Cardiac muscle cell (in vitro differentiated cells and primary cell): ENCODE data around the gene EXOC4. TPM values are rescaled to one million over a fixed set of nuclear protein-coding genes. Genes with fewer than 3 reads are reported as not detected.

ENCODE experiments used
- DNase-seq, 2 donors: peaks; one replicate each; pipeline versions ENCODE4 v3.0.0 to v3.0.0-alpha.2; 2010 to 2017; ENCODE audit warnings: low read depth in 1 of 2, low spot score in 1 of 2
- H3K27ac ChIP-seq: fragments of 200-600 bp; sonication (generic); 2 replicates; pipeline ENCODE4 v1.5.1; 2016
- H3K27me3 ChIP-seq: fragments of 200-600 bp; sonication (generic); 2 replicates; pipeline ENCODE4 v1.6.0; 2016; ENCODE audit warnings: control low read depth
- H3K36me3 ChIP-seq: fragments of 200-600 bp; sonication (generic); 2 replicates; pipeline ENCODE4 v1.5.1; 2016; ENCODE audit warnings: control low read depth
- H3K4me1 ChIP-seq: fragments of 200-600 bp; sonication (generic); 2 replicates; pipeline ENCODE4 v1.8.1; 2017; ENCODE audit warnings: low read depth, mild to moderate bottlenecking, mixed run types
- H3K4me3 ChIP-seq: fragments of 200-600 bp; sonication (generic); 2 replicates; pipeline ENCODE4 v1.5.1; 2016; ENCODE audit warnings: mild to moderate bottlenecking
- H3K9me3 ChIP-seq: fragments of 200-600 bp; sonication (generic); 2 replicates; pipeline ENCODE4 v1.5.1; 2017; ENCODE audit warnings: low read depth, mild to moderate bottlenecking, control low read depth
- polyA plus RNA-seq: library from polyadenylated mRNA; unstranded; fragments of >200 nt; fragmentation: Nextera tagmentation; extraction: Ambion mirVana; gene quantifications from 2 replicates; pipeline ENCODE4 v1.2.1, GENCODE V29; 2016
- total RNA-seq: library from RNA; depleted of rRNA; stranded (reverse); fragments of >200 nt; gene quantifications from 2 replicates; pipeline ENCODE4 v1.2.3, GENCODE V29; 2016
- TF ChIP-seq, protein P1 (sequence below): IDR thresholded peaks from 2 replicates; pipeline ENCODE4 v1.5.1; 2012; ENCODE audit warnings: low read depth, mild to moderate bottlenecking, low read length

Gene EXOC4
- total and polyA plus RNA-seq, 2 experiments from 2014 or later: 33.6 to 46.0 TPM

DNA sequence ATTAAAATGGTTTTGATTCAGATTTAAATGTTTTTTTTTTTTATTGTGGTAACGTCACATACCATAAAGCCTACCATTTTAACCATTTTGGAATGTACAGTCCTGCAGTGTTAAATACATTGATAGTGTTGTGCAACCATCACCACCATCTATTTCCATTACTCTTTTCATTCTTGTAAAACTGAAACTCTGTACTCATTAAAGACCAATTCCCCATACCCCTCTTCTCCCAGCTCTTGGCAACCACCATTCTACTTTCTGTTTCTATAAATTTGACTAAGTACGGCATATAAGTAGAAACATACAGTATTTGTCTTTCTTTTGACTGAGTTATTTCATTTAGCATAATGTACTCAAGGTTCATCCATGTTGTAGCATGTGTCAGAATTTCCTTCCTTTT is 96.2 kb downstream of the EXOC4 start:
- Histone ChIP-seq H3K27me3 (no peaks in the 10 kb centered on the region), H3K4me3 (no peak overlapping the region), H3K4me1 (peaks cover 16% of the 10 kb centered on the region), H3K36me3 (no peaks in the 10 kb centered on the region), H3K27ac (no peak overlapping the region), H3K9me3 (no peaks in the 10 kb centered on the region)
- TF ChIP-seq, protein P1, sequence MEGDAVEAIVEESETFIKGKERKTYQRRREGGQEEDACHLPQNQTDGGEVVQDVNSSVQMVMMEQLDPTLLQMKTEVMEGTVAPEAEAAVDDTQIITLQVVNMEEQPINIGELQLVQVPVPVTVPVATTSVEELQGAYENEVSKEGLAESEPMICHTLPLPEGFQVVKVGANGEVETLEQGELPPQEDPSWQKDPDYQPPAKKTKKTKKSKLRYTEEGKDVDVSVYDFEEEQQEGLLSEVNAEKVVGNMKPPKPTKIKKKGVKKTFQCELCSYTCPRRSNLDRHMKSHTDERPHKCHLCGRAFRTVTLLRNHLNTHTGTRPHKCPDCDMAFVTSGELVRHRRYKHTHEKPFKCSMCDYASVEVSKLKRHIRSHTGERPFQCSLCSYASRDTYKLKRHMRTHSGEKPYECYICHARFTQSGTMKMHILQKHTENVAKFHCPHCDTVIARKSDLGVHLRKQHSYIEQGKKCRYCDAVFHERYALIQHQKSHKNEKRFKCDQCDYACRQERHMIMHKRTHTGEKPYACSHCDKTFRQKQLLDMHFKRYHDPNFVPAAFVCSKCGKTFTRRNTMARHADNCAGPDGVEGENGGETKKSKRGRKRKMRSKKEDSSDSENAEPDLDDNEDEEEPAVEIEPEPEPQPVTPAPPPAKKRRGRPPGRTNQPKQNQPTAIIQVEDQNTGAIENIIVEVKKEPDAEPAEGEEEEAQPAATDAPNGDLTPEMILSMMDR: no peak
- no peak for DNase-seq

DNA sequence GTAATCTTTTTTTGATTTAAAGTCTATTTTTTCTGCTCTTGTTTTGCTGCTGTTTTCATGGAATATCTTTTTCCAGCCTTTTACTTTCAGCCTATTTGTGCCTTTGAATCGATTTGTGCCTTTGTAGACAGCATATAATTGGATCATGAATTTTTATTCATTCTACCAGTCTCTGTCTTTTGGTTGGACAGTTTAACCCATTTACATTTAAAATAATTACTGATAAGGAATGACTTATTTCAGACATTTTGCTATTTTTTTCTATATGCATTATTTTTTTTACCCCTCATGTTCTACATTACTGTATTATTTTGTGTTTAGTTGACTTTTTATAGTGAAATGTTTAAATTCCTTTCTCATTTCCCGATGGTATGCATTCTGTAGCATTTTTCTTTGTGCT is 99.6 kb downstream of the EXOC4 start:
- Histone ChIP-seq H3K9me3 (no peaks in the 10 kb centered on the region), H3K4me3 (no peak overlapping the region), H3K36me3 (no peaks in the 10 kb centered on the region), H3K27me3 (no peaks in the 10 kb centered on the region), H3K27ac (no peak overlapping the region), H3K4me1 (no peaks in the 10 kb centered on the region)
- no peak for DNase-seq
- TF ChIP-seq, protein P1: no peak

DNA sequence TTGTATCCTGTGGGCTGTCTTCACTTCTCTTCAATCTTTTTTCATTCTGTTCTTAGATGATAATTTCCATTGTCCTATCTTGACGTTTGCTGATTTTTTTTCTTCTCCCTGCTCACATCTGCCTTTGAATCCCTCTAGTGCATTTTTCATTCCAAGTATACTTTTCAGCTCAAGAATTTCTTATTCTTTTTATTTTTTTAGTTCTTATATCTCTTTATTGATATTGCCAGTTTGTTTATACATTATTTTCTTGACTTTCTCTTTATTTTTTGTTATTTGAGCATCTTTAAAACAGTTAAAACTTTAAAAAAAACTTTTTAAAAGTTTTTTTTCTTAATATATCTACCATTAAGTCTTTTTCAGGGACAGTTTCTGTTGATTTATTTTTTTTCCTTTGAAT is 100.9 kb downstream of the EXOC4 start:
- H3K27me3 ChIP-seq: no peaks in the 10 kb centered on the region
- H3K9me3 ChIP-seq: no peaks in the 10 kb centered on the region
- TF ChIP-seq, protein P1: no peak
- H3K4me3 ChIP-seq: no peak overlapping the region
- H3K4me1 ChIP-seq: no peaks in the 10 kb centered on the region
- no peak overlapping the region for H3K27ac ChIP-seq
- DNase-seq: no peak
- no peaks in the 10 kb centered on the region for H3K36me3 ChIP-seq

DNA sequence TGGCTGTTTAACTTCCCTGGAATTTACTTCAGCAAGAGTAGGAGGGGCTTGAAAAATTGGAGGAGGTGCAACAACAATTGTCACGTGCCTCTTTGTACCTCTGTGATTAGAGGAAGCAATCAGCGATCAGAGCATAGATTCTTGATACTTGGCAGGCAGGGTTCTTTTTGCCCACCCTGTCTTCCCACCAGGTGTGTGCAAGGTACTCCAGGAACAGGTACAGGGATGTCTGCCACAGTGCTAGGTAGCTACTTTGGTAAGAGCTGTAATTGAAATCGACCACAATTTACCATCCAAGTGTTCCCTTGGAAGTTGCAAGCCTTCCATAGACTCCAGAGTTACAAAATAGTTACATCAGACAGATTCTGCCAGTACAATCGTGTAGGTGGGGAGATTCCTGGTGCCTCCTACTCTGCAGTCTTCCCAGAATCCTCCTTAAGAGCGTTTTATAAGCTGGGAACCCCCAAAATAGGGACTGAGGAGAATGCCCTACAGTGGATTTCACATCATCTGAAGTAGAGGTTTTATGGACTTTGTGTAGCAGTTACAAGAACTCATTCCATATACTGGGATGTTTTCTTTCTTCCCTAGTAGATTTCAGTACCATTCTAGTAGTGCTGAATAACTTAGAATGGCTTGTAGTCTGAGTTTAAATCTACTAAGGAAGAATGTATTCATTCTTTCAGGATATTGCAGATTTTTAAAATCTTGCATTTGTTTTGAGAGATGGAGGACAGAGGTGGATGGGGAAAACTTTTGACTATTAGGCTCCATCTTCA is 101.9 kb downstream of the EXOC4 start:
- peak in 1 of 2 donors; percentile 81 for DNase-seq
- H3K36me3 ChIP-seq: no peaks in the 10 kb centered on the region
- H3K4me3 ChIP-seq: no peak overlapping the region
- H3K4me1 ChIP-seq: no peaks in the 10 kb centered on the region
- H3K9me3 ChIP-seq: no peaks in the 10 kb centered on the region
- no peaks in the 10 kb centered on the region for H3K27me3 ChIP-seq
- H3K27ac ChIP-seq: no peak overlapping the region
- TF ChIP-seq, protein P1: no peak

DNA sequence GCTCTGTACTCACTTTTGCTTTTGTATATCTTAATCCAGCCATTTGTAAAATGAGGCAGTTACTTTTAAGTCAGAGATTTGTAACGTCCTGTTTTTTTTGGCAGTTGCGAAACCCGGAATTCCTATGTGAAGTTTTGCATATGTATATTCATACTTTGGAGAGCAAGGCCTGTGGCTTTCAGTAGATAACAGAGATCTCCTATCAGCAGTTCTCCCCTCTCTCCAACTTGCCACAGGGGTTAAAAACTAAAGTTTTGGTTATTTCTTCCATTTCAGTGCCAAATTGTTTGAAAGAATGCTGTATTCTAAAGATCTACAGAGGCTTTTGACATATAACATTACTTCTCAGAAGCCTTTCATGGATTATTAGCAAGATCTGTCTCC is 102.4 kb downstream of the EXOC4 start:
- peak in 1 of 2 donors; percentile 91 for DNase-seq
- H3K9me3 ChIP-seq: no peaks in the 10 kb centered on the region
- H3K27ac ChIP-seq: no peak overlapping the region
- no peak overlapping the region for H3K4me3 ChIP-seq
- no peaks in the 10 kb centered on the region for H3K36me3 ChIP-seq
- no peaks in the 10 kb centered on the region for H3K4me1 ChIP-seq
- H3K27me3 ChIP-seq: no peaks in the 10 kb centered on the region
- TF ChIP-seq, protein P1: no peak
